ENCODE measurements around the gene KIAA0825.
"Not testable (repeated sequence)": the region's sequence is repeated elsewhere in the genome, so short reads cannot be mapped to it uniquely, and the experiment has no call there.

The KIAA0825 gene

DNA sequence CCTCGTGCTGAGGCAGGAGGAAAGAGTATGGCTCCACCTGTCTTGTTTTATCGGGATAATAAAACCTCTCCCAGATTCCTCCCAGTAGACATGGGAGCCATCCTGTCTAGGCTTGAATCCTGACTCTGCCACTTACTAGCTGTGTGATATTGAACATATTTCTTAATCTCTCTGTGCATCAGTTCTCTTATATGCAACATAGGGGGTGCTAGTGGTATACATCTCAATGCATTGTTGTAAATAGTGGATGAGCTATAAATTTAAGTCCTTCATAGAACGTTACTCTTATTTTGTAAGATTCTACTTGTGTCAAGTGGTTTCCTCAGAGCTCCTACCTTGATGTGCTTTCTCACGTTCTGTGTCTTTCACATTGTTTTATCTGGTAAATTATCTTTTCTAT lies 459.3 kb downstream of the KIAA0825 start:
- DNase-seq (ENCODE audit: low read depth) = no peak
- TF ChIP-seq, protein P1, sequence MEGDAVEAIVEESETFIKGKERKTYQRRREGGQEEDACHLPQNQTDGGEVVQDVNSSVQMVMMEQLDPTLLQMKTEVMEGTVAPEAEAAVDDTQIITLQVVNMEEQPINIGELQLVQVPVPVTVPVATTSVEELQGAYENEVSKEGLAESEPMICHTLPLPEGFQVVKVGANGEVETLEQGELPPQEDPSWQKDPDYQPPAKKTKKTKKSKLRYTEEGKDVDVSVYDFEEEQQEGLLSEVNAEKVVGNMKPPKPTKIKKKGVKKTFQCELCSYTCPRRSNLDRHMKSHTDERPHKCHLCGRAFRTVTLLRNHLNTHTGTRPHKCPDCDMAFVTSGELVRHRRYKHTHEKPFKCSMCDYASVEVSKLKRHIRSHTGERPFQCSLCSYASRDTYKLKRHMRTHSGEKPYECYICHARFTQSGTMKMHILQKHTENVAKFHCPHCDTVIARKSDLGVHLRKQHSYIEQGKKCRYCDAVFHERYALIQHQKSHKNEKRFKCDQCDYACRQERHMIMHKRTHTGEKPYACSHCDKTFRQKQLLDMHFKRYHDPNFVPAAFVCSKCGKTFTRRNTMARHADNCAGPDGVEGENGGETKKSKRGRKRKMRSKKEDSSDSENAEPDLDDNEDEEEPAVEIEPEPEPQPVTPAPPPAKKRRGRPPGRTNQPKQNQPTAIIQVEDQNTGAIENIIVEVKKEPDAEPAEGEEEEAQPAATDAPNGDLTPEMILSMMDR (IDR thresholded peaks at IDR 0.05; ENCODE audit: insufficient read depth, low read depth, low read length, missing control alignments) = no peak
- no peak overlapping the region for H3K4me3 ChIP-seq (ENCODE audit: low read depth, low read length)

DNA sequence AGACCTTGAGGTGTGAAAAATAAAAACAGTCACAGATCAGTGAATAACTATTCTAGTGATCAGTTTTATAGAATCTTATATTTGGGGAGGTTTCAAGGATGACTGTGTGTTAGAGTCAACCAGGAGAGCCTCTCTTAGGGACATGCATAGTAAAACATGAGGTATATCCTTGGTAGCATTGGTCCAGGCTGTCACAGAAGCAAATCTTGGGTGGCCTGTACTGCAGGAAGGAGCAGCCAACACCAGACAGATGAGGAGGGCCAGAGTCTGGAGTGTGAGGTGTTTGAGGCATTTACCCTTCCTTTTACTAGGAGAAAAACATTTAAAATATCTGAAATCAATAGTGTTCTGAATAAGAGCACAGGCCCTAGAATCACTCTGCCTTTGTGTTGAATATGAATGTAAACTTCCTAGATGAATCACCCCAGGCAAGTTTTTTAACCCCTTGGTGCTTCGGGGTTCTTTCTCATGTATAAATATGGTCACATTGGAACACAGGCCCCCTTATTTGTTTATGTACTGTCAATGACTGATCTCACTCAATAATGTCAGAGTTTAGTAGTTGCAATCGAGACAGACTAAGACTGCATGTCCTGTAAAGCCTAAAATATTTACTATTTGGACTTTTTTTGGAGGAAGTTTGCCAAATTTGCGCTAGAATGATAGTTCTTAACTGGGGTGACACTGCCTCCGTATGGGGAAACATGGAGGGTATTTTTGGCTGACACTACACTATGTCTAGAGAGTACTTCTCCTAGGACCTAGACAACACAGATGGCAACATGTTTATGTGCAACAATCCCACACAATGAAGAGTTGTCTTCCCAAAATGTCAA lies 460.5 kb downstream of the KIAA0825 start:
- H3K4me3 ChIP-seq (ENCODE audit: low read depth, low read length) = no peak overlapping the region
- DNase-seq (ENCODE audit: low read depth) = no peak
- TF ChIP-seq, protein P1 (IDR thresholded peaks at IDR 0.05; ENCODE audit: insufficient read depth, low read depth, low read length, missing control alignments) = no peak

DNA sequence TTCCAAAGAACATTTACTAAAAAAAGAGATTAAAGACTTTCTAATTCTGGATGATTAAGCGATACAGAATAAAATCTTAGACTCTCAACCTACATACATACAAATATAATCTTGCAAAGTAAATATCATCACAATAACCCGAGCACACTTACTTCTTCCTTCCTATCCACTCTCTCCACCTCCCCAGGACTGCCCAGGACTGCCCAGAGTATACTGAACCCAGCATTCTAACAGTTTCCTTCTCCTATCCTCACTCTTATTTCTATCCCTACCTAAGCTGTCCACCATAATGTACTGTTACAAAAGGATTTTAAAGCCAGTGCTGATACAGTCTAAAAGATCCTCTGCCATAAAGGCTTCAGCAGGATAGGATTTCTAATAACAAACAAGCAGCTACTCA lies 463.7 kb downstream of the KIAA0825 start:
- DNase-seq (ENCODE audit: low read depth) = no peak
- no peak overlapping the region for H3K4me3 ChIP-seq (ENCODE audit: low read depth, low read length)
- TF ChIP-seq, protein P1 (IDR thresholded peaks at IDR 0.05; ENCODE audit: insufficient read depth, low read depth, low read length, missing control alignments) = no peak

DNA sequence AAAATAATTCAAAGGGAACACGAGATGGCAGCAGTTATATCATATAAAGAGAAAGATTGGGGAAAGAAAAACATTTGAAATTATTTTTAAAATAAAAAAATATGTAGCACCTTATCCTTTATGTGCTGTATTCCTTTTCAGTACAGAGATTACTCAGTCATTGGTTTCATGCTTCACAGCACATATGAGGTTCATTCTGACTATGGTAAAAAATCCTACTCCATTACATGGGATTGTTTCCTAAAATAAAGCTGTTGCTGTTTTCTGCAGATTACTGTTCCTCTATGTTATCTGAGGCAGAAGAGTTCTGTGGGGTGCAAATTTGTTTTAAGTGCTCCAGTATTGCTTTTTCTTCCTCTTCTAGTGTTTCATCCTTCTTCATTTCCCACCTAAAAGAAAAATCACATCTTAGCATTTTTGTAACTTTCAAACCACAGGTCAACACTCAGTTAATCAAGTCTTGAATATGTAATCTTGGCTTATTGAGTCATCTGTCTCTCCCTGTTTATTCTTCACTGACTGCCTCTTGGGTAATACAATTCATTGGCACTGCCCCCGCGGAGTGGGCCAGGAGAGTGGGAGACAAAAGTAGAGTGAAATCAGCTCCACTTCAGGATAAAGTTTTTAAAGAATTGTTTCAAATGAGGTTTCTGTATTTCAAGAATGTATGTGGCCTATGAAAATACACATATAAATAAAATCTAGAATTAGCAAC lies 464.5 kb downstream of the KIAA0825 start:
- TF ChIP-seq, protein P1 (IDR thresholded peaks at IDR 0.05; ENCODE audit: insufficient read depth, low read depth, low read length, missing control alignments) = no peak
- no peak for DNase-seq (ENCODE audit: low read depth)
- H3K4me3 ChIP-seq (ENCODE audit: low read depth, low read length) = no peak overlapping the region

DNA sequence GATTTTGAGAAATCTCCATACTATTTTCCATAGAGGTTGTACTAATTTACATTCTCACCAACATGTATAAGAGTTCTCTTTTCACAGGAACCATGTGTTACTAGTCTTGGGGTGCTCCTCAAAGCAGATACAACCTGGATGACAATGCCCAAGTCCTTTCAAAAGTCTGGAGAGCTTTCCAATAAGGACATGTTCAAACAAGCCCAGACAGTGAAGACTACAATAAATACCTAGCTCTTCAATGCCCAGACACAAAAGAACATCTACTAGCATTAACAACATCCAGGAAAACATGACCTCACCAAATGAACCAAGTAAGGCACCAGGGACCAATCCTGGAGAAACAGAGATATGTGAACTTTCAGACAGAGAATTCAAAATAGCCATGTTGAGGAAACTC lies 474.8 kb downstream of the KIAA0825 start:
- not testable (repeated sequence) for H3K4me3 ChIP-seq (ENCODE audit: low read depth, low read length); DNase-seq (ENCODE audit: low read depth)

DNA sequence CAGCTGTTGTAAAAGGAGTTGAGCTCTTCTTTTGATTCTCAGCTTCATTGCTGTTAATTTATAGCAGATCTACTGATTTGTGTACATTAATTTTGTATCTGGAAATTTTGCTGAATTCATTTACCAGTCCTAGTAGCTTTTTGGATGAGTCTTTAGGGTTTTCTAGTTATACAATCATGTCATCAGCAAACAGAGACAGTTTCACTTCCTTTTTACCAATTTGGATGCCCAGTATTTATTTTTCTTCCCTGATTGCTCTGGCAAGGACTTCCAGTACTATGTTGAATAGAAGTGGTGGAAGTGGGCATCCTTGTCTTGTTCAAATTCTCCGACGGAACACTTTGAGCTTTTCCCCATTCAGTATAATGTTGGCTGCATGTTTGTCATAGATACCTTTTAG lies 478.1 kb downstream of the KIAA0825 start:
- TF ChIP-seq, protein P1 (IDR thresholded peaks at IDR 0.05; ENCODE audit: insufficient read depth, low read depth, low read length, missing control alignments) = no peak
- no peak overlapping the region for H3K4me3 ChIP-seq (ENCODE audit: low read depth, low read length)
- DNase-seq (ENCODE audit: low read depth) = no peak

DNA sequence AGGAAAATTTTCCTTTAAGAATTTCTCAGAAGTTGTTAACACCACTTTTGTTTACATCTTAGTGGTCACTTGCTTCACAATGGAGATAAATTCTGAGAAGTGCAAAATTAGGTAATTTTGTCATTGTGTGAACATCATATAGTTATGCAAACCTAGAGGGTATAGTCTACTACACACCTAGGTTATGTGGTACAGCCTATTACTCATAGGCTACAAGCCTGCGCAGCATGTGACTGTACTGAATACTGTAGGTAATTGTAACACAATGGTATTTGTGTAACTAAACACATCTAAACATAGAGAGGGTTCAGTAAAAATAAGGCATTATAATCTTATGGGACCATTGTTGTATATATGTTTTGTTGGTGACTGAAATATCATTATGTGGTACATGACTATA lies 488.3 kb downstream of the KIAA0825 start:
- DNase-seq (ENCODE audit: low read depth) = no peak
- H3K4me3 ChIP-seq (ENCODE audit: low read depth, low read length) = no peak overlapping the region
- TF ChIP-seq, protein P1 (IDR thresholded peaks at IDR 0.05; ENCODE audit: insufficient read depth, low read depth, low read length, missing control alignments) = no peak

Measured in GM12865 (cell line).